WI38 (cell line): ENCODE results near the gene MAP4K5.

Experiments
- H3K4me3 ChIP-seq: 2 replicates; pipeline ENCODE4 v1.5.1; 2011; ENCODE audit warnings: low read depth, mild to moderate bottlenecking, control low read depth, low read length
- TF ChIP-seq, protein P1 (sequence below): IDR thresholded peaks from 2 replicates; pipeline ENCODE4 v1.5.1; 2012; ENCODE audit warnings: low read depth, mild to moderate bottlenecking, control low read depth, low read length

MAP4K5 gene

DNA sequence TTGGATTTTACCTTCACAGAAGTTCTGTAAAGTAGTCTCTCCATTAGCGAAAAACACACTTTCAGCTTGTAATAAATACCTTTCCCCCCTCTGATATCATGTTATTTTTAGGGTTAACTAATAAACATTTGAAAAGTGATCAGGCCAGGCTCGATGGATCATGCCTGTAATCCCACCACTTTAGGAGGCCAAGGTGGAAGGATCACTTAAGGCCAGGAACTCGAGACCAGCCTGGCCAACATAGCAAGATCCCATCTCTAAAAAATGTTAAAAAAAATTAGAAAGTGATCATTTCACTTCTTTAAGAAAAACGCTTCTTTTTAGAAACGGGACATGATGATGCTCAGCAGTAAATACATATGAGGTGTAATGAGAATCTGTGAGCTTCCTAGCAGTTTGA lies 137.7 kb downstream of the MAP4K5 start:
- TF ChIP-seq, protein P1, sequence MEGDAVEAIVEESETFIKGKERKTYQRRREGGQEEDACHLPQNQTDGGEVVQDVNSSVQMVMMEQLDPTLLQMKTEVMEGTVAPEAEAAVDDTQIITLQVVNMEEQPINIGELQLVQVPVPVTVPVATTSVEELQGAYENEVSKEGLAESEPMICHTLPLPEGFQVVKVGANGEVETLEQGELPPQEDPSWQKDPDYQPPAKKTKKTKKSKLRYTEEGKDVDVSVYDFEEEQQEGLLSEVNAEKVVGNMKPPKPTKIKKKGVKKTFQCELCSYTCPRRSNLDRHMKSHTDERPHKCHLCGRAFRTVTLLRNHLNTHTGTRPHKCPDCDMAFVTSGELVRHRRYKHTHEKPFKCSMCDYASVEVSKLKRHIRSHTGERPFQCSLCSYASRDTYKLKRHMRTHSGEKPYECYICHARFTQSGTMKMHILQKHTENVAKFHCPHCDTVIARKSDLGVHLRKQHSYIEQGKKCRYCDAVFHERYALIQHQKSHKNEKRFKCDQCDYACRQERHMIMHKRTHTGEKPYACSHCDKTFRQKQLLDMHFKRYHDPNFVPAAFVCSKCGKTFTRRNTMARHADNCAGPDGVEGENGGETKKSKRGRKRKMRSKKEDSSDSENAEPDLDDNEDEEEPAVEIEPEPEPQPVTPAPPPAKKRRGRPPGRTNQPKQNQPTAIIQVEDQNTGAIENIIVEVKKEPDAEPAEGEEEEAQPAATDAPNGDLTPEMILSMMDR: no peak
- H3K4me3 ChIP-seq: no peak overlapping the region

DNA sequence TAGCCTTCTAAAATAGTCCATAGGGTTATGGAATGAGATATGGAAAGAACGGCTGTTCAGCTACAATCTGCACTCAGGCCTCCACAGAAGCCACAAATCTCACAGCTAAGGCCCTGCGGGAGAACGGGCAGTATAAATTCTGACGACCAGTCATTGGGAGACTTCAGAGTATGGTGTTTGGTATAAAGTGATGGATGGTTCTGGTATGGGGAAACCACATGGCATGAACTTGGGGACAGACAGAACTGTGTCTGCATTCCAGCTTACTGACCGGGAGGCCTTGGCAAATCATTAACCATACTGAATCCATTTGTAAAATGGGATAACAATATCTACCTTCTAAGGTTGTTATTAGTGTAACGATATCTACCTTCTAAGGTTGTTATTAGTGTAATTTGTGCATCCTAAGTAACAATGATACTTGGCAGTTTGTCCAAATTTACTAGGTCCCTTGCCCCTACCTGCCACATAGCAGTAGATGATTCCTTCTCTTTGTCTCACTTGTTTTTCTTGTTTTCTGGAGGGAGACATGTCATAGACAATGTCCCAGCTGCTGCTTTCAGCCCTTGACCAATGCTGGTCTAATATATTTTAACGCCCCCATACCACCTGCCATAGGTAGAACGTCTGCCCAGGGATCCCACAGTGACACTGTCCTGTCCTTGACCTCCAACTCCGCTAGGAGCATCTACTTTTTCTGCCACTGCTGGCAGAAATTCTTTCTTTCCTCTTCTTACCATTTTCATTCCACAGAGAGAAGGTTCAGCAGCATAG lies 142.5 kb downstream of the MAP4K5 start:
- TF ChIP-seq, protein P1: no peak

DNA sequence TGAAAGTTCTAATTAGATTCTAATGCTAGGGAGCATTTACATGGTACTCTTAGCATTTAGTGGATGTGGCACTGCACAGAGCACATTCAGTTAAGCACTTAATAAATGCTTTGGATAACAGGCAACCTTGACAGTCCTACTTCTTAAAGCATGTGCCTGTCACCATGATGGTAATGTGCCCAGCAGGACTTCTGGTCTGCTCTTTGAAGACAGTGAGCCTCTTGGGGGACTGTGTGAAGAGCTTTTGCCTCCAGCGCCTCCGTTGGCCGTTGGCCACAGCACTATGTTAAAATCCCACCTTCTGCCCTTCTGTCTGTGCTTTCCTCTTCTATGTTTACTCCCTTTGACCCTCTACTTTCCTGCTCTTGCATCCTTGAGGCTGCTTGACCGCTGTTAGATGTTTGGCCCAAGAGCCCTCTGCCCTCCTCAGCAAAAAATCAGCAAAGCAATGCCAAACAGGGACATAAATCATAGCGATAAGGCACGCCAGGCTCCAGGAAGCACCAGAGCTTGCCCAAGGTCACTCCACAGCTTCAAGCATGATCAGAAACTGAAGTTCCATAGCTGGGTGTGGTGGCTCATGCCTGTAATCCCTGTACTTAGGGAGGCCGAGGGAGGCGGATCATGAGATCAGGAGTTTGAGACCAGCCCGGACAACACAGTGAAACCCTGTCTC lies 144.0 kb downstream of the MAP4K5 start:
- H3K4me3 ChIP-seq: no peak overlapping the region
- TF ChIP-seq, protein P1: no peak

More for the DNA sequence above, 142.5 kb downstream of the MAP4K5 start:
- H3K4me3 ChIP-seq: no peak overlapping the region

DNA sequence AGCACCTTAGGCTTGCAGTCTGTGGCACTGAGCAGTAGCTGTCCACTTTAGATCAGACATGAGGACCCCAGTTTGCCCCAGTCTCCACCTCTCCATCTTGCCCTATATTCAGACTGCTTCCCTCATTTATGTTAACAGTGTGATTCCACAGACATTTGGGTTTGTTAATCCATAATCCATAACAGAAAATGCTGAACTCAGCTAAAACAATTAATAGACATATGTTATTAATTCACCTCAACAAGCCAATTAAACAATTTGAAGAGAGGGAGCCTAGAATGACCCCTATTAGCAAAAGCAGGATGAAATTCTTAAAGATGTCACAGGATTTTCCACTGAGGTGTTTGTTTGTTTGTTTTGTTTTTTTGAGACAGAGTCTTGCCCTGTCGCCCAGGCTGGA lies 144.8 kb downstream of the MAP4K5 start:
- TF ChIP-seq, protein P1: no peak
- no peak overlapping the region for H3K4me3 ChIP-seq

DNA sequence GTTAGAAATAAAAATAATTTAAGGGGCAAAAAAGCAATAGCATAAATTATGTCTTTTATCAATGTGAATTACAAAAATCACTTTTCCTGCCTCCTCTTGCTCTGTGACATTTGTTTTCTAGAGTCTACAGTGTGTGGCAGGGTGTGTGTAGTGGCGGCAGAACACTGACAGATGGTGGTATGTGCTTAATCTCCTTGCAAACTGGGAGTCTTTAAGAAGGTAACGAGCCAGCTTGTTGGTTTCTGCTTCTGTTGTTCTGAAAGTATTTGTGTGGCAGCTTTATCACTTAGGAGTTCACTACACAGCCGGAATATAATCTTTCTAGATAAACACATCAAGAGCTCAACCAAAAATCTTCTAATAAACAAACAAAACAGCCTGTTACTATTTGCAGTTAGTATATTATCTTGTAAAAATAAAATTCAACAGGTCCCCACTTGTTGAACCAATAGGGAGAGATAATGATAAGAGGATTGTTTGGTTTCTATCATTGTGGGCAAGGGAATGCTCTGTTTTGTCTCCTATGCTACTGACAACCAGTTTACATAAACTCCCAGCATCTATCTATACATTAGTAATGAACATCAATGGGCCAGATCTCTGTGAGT lies 148.6 kb downstream of the MAP4K5 start:
- TF ChIP-seq, protein P1: no peak
- H3K4me3 ChIP-seq: no peak overlapping the region

DNA sequence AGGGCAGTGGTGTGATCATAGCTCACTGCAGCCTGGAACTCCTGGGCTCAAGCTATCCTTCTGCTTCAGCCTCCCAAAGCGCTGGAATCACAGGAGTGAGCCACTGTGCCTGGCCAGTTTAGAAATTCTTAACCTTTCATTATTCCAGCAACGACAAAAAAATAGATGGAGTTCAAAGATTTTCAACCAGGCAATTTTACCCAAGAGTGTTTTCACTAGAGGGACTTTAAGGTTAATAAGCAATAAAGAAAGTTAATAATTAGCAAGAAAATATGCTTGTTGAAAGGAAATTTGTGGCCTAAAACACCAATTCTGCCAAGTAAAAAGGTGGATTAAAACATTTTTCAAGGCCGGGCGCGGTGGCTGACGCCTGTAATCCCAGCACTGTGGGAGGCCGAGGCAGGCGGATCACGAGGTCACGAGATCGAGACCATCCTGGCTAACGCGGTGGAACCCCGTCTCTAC lies 150.5 kb downstream of the MAP4K5 start:
- H3K4me3 ChIP-seq: no peak overlapping the region
- TF ChIP-seq, protein P1: no peak

DNA sequence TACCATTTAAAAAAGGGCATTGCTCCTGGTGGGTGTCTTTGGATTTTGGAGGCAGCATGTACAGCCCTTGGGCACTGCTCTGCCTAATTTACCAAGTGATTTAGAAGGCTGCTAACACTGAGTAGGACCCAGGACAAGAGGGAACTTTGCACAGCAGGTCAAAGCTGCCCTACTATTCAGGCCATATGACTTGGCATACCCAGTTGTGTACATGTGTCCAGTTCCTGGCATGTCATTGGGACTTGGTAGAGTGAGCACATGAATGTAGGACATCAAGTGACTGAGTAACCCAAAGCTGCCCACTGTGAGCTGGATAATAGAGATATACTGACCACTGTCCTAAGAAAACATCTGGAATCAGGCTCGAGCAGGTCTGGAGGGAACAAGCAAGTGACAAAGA lies 151.4 kb downstream of the MAP4K5 start:
- TF ChIP-seq, protein P1: no peak
- H3K4me3 ChIP-seq: no peak overlapping the region
